Measurements from ENCODE around the gene IFNA21.
"Not testable (repeated sequence)": the region's sequence is repeated elsewhere in the genome, so short reads cannot be mapped to it uniquely, and the experiment has no call there.

Gene IFNA21

DNA sequence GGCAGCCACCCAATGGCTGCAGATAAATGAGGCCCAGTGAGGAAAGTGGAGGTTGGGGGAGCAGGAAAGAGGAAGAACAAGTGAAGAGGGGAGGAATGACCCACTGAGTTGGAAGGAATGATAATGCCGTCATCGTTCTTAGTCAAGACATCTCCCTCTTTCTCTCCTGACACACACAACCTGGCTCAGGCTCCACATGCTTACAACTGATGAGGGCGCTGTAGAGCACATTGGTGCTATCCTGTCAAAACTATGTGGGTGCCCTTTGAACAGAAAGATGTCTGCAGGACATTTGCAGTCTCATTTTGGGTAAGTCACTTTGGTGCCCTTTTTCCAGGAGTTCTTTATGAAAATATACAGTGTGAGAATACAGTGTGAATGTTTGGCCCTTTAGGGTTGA, 30.7 kb downstream of the IFNA21 start:
- no peak for DNase-seq (ENCODE audit: low read depth)
- no peak overlapping the region for H3K4me3 ChIP-seq (ENCODE audit: low read depth, low read length)
- TF ChIP-seq CTCF (IDR thresholded peaks at IDR 0.05; ENCODE audit: low read depth, low read length) (no peak), MYC (IDR thresholded peaks at IDR 0.05; ENCODE audit: low read depth, low read length) (no peak), POLR2A (IDR thresholded peaks at IDR 0.05; ENCODE audit: extremely low read depth, insufficient read length) (no peak)
- TF ChIP-seq, protein P1, sequence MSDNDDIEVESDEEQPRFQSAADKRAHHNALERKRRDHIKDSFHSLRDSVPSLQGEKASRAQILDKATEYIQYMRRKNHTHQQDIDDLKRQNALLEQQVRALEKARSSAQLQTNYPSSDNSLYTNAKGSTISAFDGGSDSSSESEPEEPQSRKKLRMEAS (IDR thresholded peaks at IDR 0.05; ENCODE audit: low read depth, low read length) = no peak

DNA sequence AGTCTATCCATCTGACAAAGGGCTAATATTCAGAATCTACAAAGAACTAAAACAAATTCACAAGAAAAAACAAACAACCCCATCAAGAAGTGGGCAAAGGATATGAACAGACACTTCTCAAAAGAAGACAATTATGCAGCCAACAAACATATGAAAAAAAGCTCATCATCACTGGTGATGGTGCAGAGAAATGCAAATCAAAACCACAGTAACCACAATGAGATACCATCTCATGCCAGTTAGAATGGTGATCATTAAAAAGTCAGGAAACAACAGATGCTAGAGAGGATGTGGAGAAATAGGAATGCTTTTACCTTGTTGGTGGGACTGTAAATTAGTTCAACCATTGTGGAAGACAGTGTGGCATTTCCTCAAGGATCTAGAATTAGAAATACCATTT, 38.3 kb downstream of the IFNA21 start:
- not testable (repeated sequence) for H3K4me3 ChIP-seq (ENCODE audit: low read depth, low read length)
- DNase-seq (ENCODE audit: low read depth) = peak; percentile 33

DNA sequence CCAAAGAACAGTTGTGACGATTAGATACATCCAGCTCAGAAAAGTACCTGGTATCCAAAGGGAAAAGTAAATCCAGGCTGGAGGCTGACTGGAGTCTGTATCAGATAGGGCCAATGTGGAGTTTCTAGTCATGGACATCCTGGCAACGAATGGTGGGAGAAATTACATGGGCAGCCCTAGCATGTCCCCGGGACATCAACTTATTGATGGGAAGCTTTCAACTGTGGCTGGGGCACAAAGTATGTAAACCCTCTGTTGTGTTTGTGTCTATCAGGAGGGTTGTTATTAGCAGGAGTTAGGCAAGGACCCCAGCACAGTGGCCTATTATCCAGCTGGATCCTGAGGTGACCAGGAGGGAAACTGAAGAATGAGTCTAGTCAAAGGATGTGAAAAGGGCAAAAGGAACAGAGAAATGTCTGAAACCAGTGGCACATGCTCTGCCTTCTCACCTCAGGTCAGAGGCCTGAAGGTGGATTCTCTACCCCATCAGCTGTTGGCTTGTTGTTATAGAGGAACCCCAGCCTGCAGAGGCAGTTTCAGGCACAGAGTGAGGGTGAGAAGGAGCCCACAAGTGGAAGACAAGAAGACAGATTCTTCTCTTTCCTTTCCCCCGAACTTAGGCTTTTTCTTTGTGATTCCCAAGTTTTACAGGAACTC, 44.7 kb downstream of the IFNA21 start:
- TF ChIP-seq MYC (IDR thresholded peaks at IDR 0.05; ENCODE audit: low read depth, low read length) (no peak), POLR2A (IDR thresholded peaks at IDR 0.05; ENCODE audit: extremely low read depth, insufficient read length) (no peak), CTCF (IDR thresholded peaks at IDR 0.05; ENCODE audit: low read depth, low read length) (no peak)
- TF ChIP-seq, protein P1 (IDR thresholded peaks at IDR 0.05; ENCODE audit: low read depth, low read length) = no peak
- no peak overlapping the region for H3K4me3 ChIP-seq (ENCODE audit: low read depth, low read length)
- DNase-seq (ENCODE audit: low read depth) = no peak

DNA sequence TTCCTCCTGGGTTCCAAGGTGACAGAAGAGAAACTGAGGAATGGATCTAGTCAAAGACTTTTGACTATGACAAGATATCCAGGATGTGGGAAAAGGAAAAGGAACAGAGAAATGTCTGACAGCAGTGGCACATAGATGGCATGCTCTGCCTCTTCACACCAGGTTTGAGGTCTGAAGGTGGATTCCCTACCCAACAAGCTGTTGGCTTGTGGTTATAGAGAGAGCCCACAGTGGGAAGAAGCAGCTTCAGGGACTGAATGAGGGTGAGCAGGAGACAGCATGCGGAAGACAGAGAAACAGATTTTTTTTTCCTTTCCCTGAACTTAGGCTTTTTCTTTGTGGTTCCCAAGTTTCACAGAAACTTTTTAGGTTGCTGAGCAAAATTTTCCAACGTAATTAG, 45.4 kb downstream of the IFNA21 start:
- H3K4me3 ChIP-seq (ENCODE audit: low read depth, low read length) = no peak overlapping the region
- TF ChIP-seq POLR2A (IDR thresholded peaks at IDR 0.05; ENCODE audit: extremely low read depth, insufficient read length) (no peak), MYC (IDR thresholded peaks at IDR 0.05; ENCODE audit: low read depth, low read length) (no peak), CTCF (IDR thresholded peaks at IDR 0.05; ENCODE audit: low read depth, low read length) (no peak)
- TF ChIP-seq, protein P1 (IDR thresholded peaks at IDR 0.05; ENCODE audit: low read depth, low read length) = no peak
- DNase-seq (ENCODE audit: low read depth) = no peak

DNA sequence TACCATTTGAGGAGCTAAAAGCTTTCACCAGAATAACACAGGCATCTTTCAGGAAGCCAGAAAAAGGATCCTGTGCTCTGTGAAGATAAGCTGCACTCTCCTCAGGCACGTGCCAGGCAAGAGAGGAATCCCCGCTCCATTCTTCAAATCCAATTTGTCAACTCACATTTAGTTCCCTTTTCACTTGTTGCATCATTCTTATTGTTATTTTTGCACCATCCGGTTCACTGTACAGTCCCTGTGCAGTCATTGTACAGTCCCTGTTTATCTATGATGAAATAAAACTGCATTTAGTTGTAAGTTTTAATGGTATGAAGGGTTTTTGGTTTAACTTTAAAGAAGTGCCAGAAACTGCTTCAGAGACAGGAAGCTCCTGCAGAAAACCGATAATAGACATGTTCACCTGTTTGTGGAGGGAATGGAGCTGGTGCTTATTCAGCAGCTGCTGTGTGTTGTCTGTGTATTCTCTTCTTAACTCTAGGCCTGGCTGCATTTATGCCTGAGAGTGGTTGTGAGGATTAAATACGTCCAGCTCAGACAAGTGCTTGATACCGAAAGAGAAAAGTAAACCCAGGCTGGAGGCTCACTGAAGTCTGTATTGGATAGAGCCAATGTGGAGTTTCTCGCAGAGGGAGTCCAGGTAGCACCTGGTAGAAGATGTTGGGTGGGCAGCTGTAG, 47.2 kb downstream of the IFNA21 start:
- DNase-seq (ENCODE audit: low read depth) = peak; percentile 94
- no peak overlapping the region for H3K4me3 ChIP-seq (ENCODE audit: low read depth, low read length)
- TF ChIP-seq, protein P1 (IDR thresholded peaks at IDR 0.05; ENCODE audit: low read depth, low read length) = peak; percentile 97
- TF ChIP-seq MYC (IDR thresholded peaks at IDR 0.05; ENCODE audit: low read depth, low read length) (peak; percentile 96), POLR2A (IDR thresholded peaks at IDR 0.05; ENCODE audit: extremely low read depth, insufficient read length) (no peak), CTCF (IDR thresholded peaks at IDR 0.05; ENCODE audit: low read depth, low read length) (no peak)
